IMR-90 (cell line): ENCODE results near the gene TRMT6.

Source experiments
- BHLHE40 ChIP-seq: fragments of 150-350 bp; IDR thresholded peaks from 2 replicates; pipeline ENCODE4 v1.6.1; 2016; ENCODE audit warnings: mild to moderate bottlenecking, low read depth, low read length
- CEBPB ChIP-seq: IDR thresholded peaks from 2 replicates; pipeline ENCODE4 v1.6.1; 2012; ENCODE audit warnings: low read depth, low read length, improper control_type of control experiment
- MAZ ChIP-seq: IDR thresholded peaks from 2 replicates; pipeline ENCODE4 v1.6.1; 2012; ENCODE audit warnings: low read depth, mild to moderate bottlenecking, low read length, improper control_type of control experiment, moderate library complexity, borderline replicate concordance
- POLR2A ChIP-seq: IDR thresholded peaks from 2 replicates; pipeline ENCODE4 v1.6.1; 2012; ENCODE audit warnings: mild to moderate bottlenecking, low read depth, low read length
- RAD21 ChIP-seq: IDR thresholded peaks from 2 replicates; pipeline ENCODE4 v1.6.1; 2012; ENCODE audit warnings: low read length, improper control_type of control experiment
- TF ChIP-seq, protein P1 (sequence below): fragments of 150-350 bp; IDR thresholded peaks from 2 replicates; pipeline ENCODE4 v1.6.1; 2017; ENCODE audit warnings: mild to moderate bottlenecking, antibody characterized with exemption, low read length, low read depth
- TF ChIP-seq, protein P2 (sequence below): conservative IDR thresholded peaks from 2 replicates; pipeline ENCODE4 v1.5.1; 2012; ENCODE audit warnings: mild to moderate bottlenecking, low read depth, low read length, improper control_type of control experiment

DNA sequence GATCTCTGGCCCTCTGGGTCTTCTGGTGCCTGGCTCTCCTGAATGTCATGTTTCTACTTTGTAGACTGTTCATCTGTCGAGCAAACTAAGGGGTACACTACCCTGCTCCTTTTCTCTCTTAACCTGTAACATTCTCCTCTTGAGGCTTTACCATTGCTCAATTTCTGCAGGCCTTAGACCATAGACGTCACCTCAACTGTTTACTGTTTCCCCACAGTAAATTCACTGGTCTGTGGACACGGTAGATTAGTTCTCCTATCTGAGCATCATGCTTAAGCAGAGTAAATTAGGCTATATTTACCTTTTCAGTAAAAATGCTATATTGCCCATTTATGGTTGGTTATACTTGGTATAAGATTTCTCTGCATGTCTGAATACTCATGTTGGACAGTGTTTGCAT is 40.6 kb upstream of the TRMT6 start:
- no peak for TF ChIP-seq POLR2A
- TF ChIP-seq RAD21: no peak
- TF ChIP-seq, protein P1, sequence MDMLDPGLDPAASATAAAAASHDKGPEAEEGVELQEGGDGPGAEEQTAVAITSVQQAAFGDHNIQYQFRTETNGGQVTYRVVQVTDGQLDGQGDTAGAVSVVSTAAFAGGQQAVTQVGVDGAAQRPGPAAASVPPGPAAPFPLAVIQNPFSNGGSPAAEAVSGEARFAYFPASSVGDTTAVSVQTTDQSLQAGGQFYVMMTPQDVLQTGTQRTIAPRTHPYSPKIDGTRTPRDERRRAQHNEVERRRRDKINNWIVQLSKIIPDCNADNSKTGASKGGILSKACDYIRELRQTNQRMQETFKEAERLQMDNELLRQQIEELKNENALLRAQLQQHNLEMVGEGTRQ: no peak
- TF ChIP-seq, protein P2, sequence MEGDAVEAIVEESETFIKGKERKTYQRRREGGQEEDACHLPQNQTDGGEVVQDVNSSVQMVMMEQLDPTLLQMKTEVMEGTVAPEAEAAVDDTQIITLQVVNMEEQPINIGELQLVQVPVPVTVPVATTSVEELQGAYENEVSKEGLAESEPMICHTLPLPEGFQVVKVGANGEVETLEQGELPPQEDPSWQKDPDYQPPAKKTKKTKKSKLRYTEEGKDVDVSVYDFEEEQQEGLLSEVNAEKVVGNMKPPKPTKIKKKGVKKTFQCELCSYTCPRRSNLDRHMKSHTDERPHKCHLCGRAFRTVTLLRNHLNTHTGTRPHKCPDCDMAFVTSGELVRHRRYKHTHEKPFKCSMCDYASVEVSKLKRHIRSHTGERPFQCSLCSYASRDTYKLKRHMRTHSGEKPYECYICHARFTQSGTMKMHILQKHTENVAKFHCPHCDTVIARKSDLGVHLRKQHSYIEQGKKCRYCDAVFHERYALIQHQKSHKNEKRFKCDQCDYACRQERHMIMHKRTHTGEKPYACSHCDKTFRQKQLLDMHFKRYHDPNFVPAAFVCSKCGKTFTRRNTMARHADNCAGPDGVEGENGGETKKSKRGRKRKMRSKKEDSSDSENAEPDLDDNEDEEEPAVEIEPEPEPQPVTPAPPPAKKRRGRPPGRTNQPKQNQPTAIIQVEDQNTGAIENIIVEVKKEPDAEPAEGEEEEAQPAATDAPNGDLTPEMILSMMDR: no peak
- TF ChIP-seq CEBPB: no peak
- no peak for TF ChIP-seq MAZ
- no peak for TF ChIP-seq BHLHE40
